BE2C (cell line): ENCODE results near the gene KDELR1. TPM values are rescaled to one million over a fixed set of nuclear protein-coding genes. Genes with fewer than 3 reads are reported as not detected.

ENCODE experiments used
- DNase-seq: peaks from one replicate; pipeline ENCODE4 v3.0.0-alpha.2; 2020
- H3K27me3 ChIP-seq: fragments of 250-450 bp; sonication (Bioruptor Pico); 2 replicates; pipeline ENCODE4 v1.5.1; 2020; ENCODE audit warnings: mild to moderate bottlenecking
- H3K36me3 ChIP-seq: fragments of 250-450 bp; sonication (Bioruptor Pico); 2 replicates; pipeline ENCODE4 v1.5.1; 2020; ENCODE audit warnings: mild to moderate bottlenecking
- H3K4me1 ChIP-seq: fragments of 250-450 bp; sonication (Bioruptor Pico); 2 replicates; pipeline ENCODE4 v1.5.1; 2020
- H3K4me3 ChIP-seq: 2 replicates; pipeline ENCODE4 v1.5.1; 2011; ENCODE audit warnings: low read depth, low read length
- H3K9me3 ChIP-seq: fragments of 250-450 bp; sonication (Bioruptor Pico); 2 replicates; pipeline ENCODE4 v1.5.1; 2020
- polyA plus RNA-seq: library from polyadenylated mRNA; unstranded; fragments of >200 nt; gene quantifications from one replicate; pipeline ENCODE4 v1.2.1, GENCODE V29; 2012; ENCODE audit warnings: low read depth, missing spikeins; ENCODE audit not compliant: insufficient read length, insufficient read depth
- TF ChIP-seq, protein P1 (sequence below): IDR thresholded peaks from 2 replicates; pipeline ENCODE4 v1.5.1; 2012; ENCODE audit warnings: mild to moderate bottlenecking, low read depth, low read length

The KDELR1 gene
- 63.3 TPM for polyA plus RNA-seq

DNA sequence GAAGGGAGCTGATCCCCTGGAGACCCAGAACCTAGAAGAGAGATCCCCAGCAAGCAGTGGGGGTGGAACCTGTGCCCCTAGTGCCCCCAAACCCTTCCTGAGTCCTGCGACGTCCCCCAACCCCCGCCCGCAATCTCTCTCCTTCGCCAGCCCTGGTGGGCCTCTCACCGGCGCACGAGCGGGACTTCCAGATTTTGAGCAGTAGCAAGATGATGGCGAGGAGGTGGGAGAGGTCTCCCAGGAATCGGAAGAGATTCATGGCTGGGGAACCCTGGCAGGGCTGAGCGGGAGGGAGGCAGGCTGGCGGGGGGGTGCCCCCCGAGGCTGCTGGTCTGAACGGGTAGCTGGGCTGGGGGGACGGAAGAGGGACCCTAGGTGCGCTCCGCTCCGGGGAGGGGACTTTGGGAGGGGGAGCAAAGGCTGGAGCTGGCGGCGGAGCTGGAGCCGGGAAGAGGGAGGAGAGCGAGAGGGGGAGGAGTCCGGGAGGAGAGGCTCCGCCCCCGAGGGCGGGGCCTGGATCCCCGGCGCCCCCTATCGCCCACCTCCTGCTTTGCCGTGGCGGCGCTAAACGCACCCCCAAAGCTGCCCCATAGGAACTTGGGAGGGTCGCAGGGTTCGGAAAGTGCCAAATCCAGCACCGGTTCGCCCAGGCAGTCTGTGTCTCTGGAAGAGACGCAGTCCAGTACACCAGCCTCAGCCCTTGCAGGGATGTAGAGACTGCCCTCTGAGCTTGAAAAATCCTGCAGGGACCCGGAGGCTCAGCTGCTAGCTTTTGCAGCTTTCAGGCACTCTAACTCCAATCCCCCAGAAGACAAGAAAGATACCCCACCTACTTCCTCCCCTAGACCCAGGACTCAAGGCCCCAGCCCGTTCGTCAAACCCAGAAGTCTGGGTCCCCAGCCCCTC is at the start of gene KDELR1:
TSS of gene KDELR1 (minus strand) at position 452 of the 906 bp plus-strand sequence. CDS start at position 259, 193 bp downstream.
- TF ChIP-seq, protein P1, sequence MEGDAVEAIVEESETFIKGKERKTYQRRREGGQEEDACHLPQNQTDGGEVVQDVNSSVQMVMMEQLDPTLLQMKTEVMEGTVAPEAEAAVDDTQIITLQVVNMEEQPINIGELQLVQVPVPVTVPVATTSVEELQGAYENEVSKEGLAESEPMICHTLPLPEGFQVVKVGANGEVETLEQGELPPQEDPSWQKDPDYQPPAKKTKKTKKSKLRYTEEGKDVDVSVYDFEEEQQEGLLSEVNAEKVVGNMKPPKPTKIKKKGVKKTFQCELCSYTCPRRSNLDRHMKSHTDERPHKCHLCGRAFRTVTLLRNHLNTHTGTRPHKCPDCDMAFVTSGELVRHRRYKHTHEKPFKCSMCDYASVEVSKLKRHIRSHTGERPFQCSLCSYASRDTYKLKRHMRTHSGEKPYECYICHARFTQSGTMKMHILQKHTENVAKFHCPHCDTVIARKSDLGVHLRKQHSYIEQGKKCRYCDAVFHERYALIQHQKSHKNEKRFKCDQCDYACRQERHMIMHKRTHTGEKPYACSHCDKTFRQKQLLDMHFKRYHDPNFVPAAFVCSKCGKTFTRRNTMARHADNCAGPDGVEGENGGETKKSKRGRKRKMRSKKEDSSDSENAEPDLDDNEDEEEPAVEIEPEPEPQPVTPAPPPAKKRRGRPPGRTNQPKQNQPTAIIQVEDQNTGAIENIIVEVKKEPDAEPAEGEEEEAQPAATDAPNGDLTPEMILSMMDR: peak; percentile 87
- Histone ChIP-seq H3K36me3 (peaks cover 26% of the 10 kb centered on the region), H3K4me3 (peak within 1 kb of the TSS; percentile 75), H3K9me3 (no peaks in the 10 kb centered on the region), H3K4me1 (peaks cover 10% of the 10 kb centered on the region), H3K27me3 (peaks cover 26% of the 10 kb centered on the region)
- peak; percentile 80 for DNase-seq

DNA sequence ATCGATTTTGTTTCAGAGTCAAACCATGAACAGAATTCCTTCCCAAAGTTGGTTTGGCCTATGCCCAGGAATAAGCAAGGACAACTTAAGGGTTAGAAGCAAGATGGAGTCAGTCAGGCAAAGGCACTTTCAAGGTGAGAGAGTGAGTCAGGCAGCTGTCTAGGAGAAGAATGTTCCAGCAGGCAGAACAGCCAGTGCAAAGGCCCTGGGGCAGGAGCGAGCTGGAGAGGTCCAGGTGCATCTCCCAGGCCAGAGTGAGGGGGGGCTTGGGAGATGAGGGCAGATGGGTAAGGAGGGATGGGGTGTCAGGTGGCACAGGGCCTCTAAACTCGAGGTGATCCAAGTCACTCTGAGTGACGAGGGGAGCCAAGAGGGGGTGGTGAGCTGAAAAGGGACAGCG is 45.2 kb upstream of the KDELR1 start:
- DNase-seq: no peak
- Histone ChIP-seq H3K9me3 (no peaks in the 10 kb centered on the region; the same call in 1 of the 2 replicates), H3K4me3 (no peak overlapping the region), H3K27me3 (peaks cover 8% of the 10 kb centered on the region), H3K4me1 (no peaks in the 10 kb centered on the region; the same call in 1 of the 2 replicates), H3K36me3 (no peaks in the 10 kb centered on the region)
- TF ChIP-seq, protein P1: no peak

DNA sequence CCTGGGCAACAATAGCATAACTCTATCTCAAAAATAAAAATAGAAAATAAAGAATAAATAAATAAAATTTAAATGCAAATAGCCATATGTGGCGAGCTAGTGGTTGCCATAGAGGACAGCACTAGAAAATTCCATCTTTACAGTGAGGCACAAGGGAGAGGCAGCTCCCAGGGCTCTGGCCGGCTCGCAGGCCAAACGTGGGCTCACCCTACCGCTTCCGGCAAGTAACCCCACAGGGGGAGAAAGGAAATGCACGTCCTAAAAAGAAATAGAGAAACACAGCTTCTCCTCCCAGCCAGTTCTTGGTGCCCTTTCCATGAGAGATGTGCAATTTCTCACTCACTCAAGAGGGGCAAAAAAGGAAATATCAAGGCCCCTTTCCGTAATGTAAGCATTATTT is 42.0 kb upstream of the KDELR1 start:
- H3K9me3 ChIP-seq: no peaks in the 10 kb centered on the region; the same call in 1 of the 2 replicates
- no peaks in the 10 kb centered on the region for H3K36me3 ChIP-seq
- H3K4me1 ChIP-seq: no peaks in the 10 kb centered on the region; the same call in 1 of the 2 replicates
- TF ChIP-seq, protein P1: no peak
- H3K4me3 ChIP-seq: no peak overlapping the region
- H3K27me3 ChIP-seq: peaks cover 5% of the 10 kb centered on the region; the same call in 1 of the 2 replicates
- no peak for DNase-seq

DNA sequence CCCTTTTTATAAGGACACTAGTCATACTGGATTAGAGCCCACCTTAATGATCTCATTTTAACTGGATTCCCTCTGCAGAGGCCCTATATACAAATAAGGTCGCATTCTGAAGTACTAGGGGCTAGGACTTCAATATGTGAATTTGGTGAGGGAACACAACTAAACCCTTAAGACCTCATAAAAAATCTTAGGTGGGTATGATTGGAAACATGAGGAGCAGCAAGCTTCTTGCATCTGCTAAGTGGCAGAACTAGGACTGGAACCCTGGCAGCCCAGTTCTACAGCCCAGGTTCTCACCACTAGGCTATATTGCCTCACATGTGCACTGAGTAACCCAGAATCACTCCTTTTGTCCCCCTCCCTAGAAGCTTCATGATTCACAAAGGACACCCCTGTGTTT is 37.3 kb upstream of the KDELR1 start:
- TF ChIP-seq, protein P1: no peak
- Histone ChIP-seq H3K4me1 (no peaks in the 10 kb centered on the region), H3K27me3 (no peaks in the 10 kb centered on the region), H3K36me3 (no peaks in the 10 kb centered on the region), H3K4me3 (no peak overlapping the region), H3K9me3 (no peaks in the 10 kb centered on the region)
- DNase-seq: no peak

DNA sequence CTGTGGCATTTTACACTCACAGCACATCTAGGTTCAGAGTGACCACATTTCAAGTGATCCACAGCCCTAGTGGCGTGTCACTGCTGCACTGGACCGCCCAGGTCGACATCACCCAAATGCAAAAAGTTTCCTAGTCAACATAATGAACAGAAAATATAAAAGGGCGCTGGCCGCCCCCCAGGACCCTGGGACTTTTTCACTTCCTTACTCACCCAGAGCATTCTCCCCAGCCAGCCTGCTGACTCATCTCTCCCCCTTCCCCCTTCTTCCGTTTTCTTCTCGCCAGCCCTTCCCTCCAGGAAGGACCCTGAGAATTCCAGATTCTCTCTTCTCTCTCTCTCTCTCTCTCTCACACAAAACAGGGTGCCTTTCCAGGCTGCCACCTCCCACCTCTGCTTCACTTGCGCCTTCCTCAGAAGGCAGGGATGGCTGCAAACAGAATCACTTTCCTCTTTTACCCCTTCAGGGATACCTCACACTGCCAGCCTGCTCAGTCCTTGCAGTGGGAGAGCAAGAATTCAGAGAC is 33.4 kb upstream of the KDELR1 start:
- no peaks in the 10 kb centered on the region for H3K27me3 ChIP-seq
- DNase-seq: no peak
- no peaks in the 10 kb centered on the region for H3K9me3 ChIP-seq
- H3K4me1 ChIP-seq: no peaks in the 10 kb centered on the region
- no peaks in the 10 kb centered on the region for H3K36me3 ChIP-seq
- H3K4me3 ChIP-seq: no peak overlapping the region
- TF ChIP-seq, protein P1: no peak

DNA sequence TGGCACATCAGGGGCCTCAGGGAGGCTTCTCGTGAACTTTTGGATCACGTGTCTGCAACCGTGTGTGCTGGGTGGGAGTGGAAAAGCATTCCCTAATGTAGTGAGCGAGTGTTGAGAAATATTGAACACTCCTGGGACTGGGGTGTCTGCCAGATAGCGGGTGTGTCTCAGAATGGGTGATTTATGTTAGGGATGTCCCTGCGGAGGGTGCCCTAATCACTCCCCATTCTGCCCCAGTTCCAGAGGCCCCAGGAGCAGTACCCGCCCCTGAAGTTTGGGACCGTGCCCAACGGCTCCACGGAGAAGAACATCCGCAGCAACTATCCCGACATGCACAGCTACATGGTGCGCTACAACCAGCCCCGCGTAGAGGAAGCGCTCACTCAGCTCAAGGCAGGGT is 30.2 kb upstream of the KDELR1 start:
- no peak for DNase-seq
- H3K9me3 ChIP-seq: no peaks in the 10 kb centered on the region
- no peaks in the 10 kb centered on the region for H3K36me3 ChIP-seq
- H3K4me1 ChIP-seq: no peaks in the 10 kb centered on the region
- H3K4me3 ChIP-seq: no peak overlapping the region
- H3K27me3 ChIP-seq: no peaks in the 10 kb centered on the region
- TF ChIP-seq, protein P1: no peak
